Gastrocnemius medialis (tissue), 4 donors: ENCODE data around the gene SUGCT. TPM values are rescaled to one million over a fixed set of nuclear protein-coding genes. Genes with fewer than 3 reads are reported as not detected.

ENCODE experiments used
- ATAC-seq, 2 donors: fragments of 150-250 bp; one replicate each; pipeline ENCODE4 v1.9.1; 2016
- DNase-seq, 2 donors: peaks; one replicate each; pipeline ENCODE4 v3.0.0-alpha.2; 2019
- H3K27ac ChIP-seq, 4 donors: fragments of 200-600 bp; sonication (generic); 1 replicate in 1 of 4; 2 replicates in 3 of 4; pipeline ENCODE4 v1.5.1; 2016 to 2018; ENCODE audit warnings: mild to moderate bottlenecking in 2 of 4, moderate library complexity in 1 of 4
- H3K27me3 ChIP-seq, 3 donors: fragments of 200-600 bp; sonication (generic) in 2 of 3; 1 replicate in 1 of 3; 2 replicates in 2 of 3; pipeline versions ENCODE4 v1.5.1 to v1.6.0; 2016 to 2019; ENCODE audit warnings: mild to moderate bottlenecking in 1 of 3, moderate library complexity in 1 of 3
- H3K36me3 ChIP-seq, 2 donors: fragments of 200-600 bp; sonication (generic) in 1 of 2; one replicate each; pipeline ENCODE4 v1.5.1; 2017 to 2018
- H3K4me1 ChIP-seq, 2 donors: fragments of 200-600 bp; sonication (generic) in 1 of 2; one replicate each; pipeline ENCODE4 v1.5.1; 2016 to 2017; ENCODE audit warnings: mild to moderate bottlenecking in 2 of 2
- H3K4me3 ChIP-seq, 4 donors: fragments of 200-600 bp; sonication (generic) in 3 of 4; 1 replicate in 1 of 4; 2 replicates in 3 of 4; pipeline ENCODE4 v1.5.1; 2016 to 2019; ENCODE audit warnings: mild to moderate bottlenecking in 2 of 4
- H3K9me3 ChIP-seq, 3 donors: fragments of 200-600 bp; sonication (generic) in 2 of 3; 1 replicate in 1 of 3; 2 replicates in 2 of 3; pipeline ENCODE4 v1.5.1; 2016 to 2019
- POLR2A ChIP-seq, 2 donors: fragments of 450-650 bp; IDR thresholded peaks; one replicate each; pipeline ENCODE4 v1.6.1; 2017; ENCODE audit warnings: antibody characterized with exemption in 2 of 2, mild to moderate bottlenecking in 2 of 2, moderate library complexity in 2 of 2
- in situ Hi-C, 4 donors: fragments of 200-750 bp; cut with MboI; loops; one replicate each; pipeline versions ENCODE4 v1.15.0 to v1.8.0; 2017; ENCODE audit warnings: low sequenced_read_pairs in 4 of 4
- intact Hi-C: fragments of 100-400 bp; cut with DNase I; formaldehyde crosslinking; loops from one replicate; pipeline ENCODE4 v1.15.1; 2023; ENCODE audit warnings: low total_unique reads
- total RNA-seq, 4 donors: library from RNA; depleted of rRNA; stranded (reverse); fragments of >200 nt; gene quantifications; one replicate each; pipeline versions ENCODE4 v1.1.0 to v1.2.3, GENCODE V29; 2016
- TF ChIP-seq, protein P1 (sequence below), 5 experiments: fragments of 450-650 bp in 3 of 5; fragments of 200-600 bp in 2 of 5; sonication (generic) in 2 of 5; IDR thresholded peaks in 4 of 5; conservative IDR thresholded peaks in 1 of 5; 1 replicate in 4 of 5; 2 replicates in 1 of 5; pipeline ENCODE4 v1.5.1; 2016 to 2019; ENCODE audit warnings: antibody characterized with exemption in 5 of 5, mild to moderate bottlenecking in 3 of 5, moderate library complexity in 3 of 5

SUGCT gene
- total RNA-seq, 4 donors from 2014 or later = 2.3 to 3.5 (median 2.9) TPM

DNA sequence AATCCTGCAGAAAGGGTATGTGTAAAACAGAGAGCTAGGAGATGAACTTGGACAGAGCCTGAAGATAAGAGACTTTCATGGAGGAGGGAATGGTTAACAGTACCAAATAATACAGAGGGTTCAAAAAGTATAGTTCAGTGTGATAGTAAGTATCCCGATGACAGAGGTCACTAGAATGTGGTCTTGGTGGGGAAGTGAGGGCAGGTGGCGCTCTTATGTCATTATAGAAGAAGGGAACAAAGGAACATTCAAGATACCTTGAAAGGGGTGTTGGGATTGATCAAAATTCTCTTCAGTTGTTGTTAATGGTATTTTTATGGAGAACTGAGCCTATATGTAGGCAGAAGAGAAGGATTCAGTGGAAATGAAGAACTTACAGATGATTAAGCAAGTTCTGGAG is 312.5 kb downstream of the SUGCT start:
- DNase-seq = no peak
- no peaks in the 10 kb centered on the region for H3K36me3 ChIP-seq
- H3K4me3 ChIP-seq = no peak overlapping the region
- TF ChIP-seq, protein P1, sequence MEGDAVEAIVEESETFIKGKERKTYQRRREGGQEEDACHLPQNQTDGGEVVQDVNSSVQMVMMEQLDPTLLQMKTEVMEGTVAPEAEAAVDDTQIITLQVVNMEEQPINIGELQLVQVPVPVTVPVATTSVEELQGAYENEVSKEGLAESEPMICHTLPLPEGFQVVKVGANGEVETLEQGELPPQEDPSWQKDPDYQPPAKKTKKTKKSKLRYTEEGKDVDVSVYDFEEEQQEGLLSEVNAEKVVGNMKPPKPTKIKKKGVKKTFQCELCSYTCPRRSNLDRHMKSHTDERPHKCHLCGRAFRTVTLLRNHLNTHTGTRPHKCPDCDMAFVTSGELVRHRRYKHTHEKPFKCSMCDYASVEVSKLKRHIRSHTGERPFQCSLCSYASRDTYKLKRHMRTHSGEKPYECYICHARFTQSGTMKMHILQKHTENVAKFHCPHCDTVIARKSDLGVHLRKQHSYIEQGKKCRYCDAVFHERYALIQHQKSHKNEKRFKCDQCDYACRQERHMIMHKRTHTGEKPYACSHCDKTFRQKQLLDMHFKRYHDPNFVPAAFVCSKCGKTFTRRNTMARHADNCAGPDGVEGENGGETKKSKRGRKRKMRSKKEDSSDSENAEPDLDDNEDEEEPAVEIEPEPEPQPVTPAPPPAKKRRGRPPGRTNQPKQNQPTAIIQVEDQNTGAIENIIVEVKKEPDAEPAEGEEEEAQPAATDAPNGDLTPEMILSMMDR (IDR thresholded peaks at IDR 0.05 in 4 of 5, conservative IDR thresholded peaks at IDR 0.05 in 1 of 5) = no peak
- no peak for TF ChIP-seq POLR2A (IDR thresholded peaks at IDR 0.05)
- H3K9me3 ChIP-seq = no peaks in the 10 kb centered on the region
- no peaks in the 10 kb centered on the region for H3K4me1 ChIP-seq
- H3K27me3 ChIP-seq = no peaks in the 10 kb centered on the region
- no peak overlapping the region for H3K27ac ChIP-seq
- in situ Hi-C loops = no loop called here
- ATAC-seq = no peak
- intact Hi-C loops = no loop called here

DNA sequence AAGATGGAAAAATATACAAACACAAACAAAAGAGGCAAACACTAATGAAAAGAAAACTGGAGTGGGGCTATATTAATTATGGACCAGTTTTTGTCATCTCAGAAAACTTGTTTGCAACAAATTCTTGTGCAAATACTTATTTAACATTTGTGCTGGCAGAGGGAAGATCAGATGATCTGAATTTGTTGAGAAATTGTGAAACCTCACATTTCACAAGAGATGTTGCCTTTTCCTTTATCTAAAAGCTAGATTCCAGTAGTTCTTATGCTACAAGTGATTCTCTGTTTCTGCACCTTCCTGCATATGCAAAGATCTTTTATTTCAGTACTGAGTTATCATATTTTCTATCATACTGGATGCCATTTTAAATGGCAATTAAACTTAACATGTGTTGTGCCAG is 320.7 kb downstream of the SUGCT start:
- H3K36me3 ChIP-seq = no peaks in the 10 kb centered on the region
- no peaks in the 10 kb centered on the region for H3K27me3 ChIP-seq
- in situ Hi-C loops = no loop called here
- no peak overlapping the region for H3K4me3 ChIP-seq
- ATAC-seq (no peak), DNase-seq (no peak)
- H3K27ac ChIP-seq = no peak overlapping the region
- no peaks in the 10 kb centered on the region for H3K9me3 ChIP-seq
- no peaks in the 10 kb centered on the region for H3K4me1 ChIP-seq
- intact Hi-C loops = no loop called here
- TF ChIP-seq POLR2A (IDR thresholded peaks at IDR 0.05) = no peak
- TF ChIP-seq, protein P1 (IDR thresholded peaks at IDR 0.05 in 4 of 5, conservative IDR thresholded peaks at IDR 0.05 in 1 of 5) = no peak

DNA sequence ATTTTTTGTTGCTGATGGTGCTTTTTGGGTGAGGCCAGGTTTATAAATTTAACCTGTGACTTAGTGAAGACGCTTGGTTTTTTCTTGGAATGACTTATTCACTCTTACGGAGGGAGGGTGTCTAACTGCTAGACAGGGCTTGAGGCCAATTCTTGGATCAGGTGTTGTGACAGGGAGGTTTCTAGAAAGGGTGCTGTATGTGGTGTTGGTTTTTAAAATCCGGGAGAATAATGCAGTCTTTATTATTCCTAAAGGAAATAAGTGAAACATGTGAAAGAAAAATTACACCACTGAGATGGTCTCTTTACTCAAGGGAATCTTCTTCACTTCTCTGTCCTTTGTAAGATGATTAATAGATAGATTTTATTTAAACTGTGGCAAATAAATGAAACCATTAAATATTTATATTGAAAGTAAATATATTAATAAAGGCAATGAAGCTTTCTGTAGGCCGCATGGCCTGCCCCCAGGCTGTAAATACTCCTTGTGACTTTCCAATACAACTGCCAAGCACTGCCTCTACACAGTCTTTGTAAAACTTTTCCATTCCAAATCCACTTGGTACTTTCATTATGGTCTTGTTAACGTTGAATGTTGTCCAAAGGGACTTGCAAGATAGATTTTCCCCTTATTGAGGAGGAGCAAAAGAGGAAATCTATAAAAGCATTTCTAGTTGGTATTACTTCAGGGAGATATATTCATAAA is 323.1 kb downstream of the SUGCT start:
- Histone ChIP-seq H3K4me1 (no peaks in the 10 kb centered on the region), H3K27me3 (no peaks in the 10 kb centered on the region), H3K27ac (no peak overlapping the region), H3K4me3 (no peak overlapping the region), H3K36me3 (no peaks in the 10 kb centered on the region), H3K9me3 (no peaks in the 10 kb centered on the region)
- DNase-seq (no peak), ATAC-seq (no peak)
- TF ChIP-seq, protein P1 (IDR thresholded peaks at IDR 0.05 in 4 of 5, conservative IDR thresholded peaks at IDR 0.05 in 1 of 5) = no peak
- TF ChIP-seq POLR2A (IDR thresholded peaks at IDR 0.05) = no peak
- in situ Hi-C loops (no loop called here), intact Hi-C loops (no loop called here)

DNA sequence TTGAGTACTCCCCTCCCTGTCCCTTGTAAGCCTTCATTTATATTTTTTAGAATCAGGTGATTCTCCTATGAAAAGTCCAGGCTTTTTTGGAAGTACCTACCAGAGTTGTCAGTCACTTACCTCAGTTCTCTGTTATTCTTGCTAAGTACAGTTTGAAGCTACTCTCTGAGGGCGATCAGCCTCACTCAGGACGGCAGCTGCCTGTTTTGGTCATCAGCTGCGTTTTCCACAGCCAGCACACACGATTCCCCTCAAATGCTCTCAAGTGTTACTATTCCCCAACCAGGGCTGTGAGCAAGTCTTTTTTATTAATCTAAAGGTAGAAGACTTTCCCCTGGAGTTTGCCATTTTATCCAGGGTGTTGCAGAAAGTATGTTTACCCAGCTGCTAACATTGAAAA is 328.6 kb downstream of the SUGCT start:
- TF ChIP-seq POLR2A (IDR thresholded peaks at IDR 0.05) = no peak
- TF ChIP-seq, protein P1 (IDR thresholded peaks at IDR 0.05 in 4 of 5, conservative IDR thresholded peaks at IDR 0.05 in 1 of 5) = no peak
- Histone ChIP-seq H3K36me3 (no peaks in the 10 kb centered on the region), H3K27me3 (no peaks in the 10 kb centered on the region), H3K4me3 (no peak overlapping the region), H3K4me1 (no peaks in the 10 kb centered on the region), H3K27ac (no peak overlapping the region), H3K9me3 (no peaks in the 10 kb centered on the region)
- no peak for DNase-seq
- intact Hi-C loops = no loop called here
- ATAC-seq = no peak
- in situ Hi-C loops = no loop called here
